Tibial nerve (tissue), 3 donors: ENCODE data around the gene LPIN2.

Experiments
- POLR2A ChIP-seq, 2 donors: fragments of 450-650 bp; IDR thresholded peaks; one replicate each; pipeline ENCODE4 v1.6.1; 2017; ENCODE audit warnings: antibody characterized with exemption in 2 of 2, mild to moderate bottlenecking in 2 of 2, moderate library complexity in 2 of 2
- TF ChIP-seq, protein P1 (sequence below), 5 experiments: fragments of 200-600 bp in 3 of 5; fragments of 450-650 bp in 2 of 5; sonication (generic) in 3 of 5; IDR thresholded peaks; one replicate each; pipeline ENCODE4 v1.5.1; 2016 to 2019; ENCODE audit warnings: antibody characterized with exemption in 5 of 5, mild to moderate bottlenecking in 3 of 5, moderate library complexity in 2 of 5

DNA sequence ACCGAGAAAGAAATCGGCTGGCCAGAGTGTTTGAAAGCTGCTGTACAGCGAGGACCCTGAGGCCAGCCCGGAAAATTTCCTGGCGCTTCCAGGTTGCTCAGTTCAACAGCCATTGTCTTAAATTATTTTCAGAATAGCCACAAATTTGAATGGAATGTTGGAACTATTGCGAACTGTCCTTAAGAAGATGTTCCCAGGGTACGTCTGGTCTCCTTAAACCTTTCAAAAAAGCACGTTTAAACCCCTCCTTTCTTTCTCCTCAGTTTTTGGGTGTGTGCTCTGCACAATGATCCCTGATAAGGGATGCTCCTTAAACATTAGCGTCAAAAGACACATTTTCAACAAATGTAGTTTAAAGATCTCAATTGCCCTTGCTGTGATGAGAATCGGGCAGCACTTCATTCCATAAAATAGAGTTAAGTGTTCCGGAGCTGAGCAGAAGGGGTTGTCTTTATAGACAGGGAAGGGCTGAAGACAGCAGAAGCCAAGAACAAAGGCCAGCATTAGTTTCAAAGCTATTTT lies 14.5 kb upstream of the LPIN2 start:
- TF ChIP-seq POLR2A (IDR thresholded peaks at IDR 0.05): no peak
- TF ChIP-seq, protein P1, sequence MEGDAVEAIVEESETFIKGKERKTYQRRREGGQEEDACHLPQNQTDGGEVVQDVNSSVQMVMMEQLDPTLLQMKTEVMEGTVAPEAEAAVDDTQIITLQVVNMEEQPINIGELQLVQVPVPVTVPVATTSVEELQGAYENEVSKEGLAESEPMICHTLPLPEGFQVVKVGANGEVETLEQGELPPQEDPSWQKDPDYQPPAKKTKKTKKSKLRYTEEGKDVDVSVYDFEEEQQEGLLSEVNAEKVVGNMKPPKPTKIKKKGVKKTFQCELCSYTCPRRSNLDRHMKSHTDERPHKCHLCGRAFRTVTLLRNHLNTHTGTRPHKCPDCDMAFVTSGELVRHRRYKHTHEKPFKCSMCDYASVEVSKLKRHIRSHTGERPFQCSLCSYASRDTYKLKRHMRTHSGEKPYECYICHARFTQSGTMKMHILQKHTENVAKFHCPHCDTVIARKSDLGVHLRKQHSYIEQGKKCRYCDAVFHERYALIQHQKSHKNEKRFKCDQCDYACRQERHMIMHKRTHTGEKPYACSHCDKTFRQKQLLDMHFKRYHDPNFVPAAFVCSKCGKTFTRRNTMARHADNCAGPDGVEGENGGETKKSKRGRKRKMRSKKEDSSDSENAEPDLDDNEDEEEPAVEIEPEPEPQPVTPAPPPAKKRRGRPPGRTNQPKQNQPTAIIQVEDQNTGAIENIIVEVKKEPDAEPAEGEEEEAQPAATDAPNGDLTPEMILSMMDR (IDR thresholded peaks at IDR 0.05): no peak
